Measurements from ENCODE around the gene FEM1C. TPM values are rescaled to one million over a fixed set of nuclear protein-coding genes. Genes with fewer than 3 reads are reported as not detected.

The FEM1C gene
- total RNA-seq, 2 donors from 2014 or later, result 4.9 to 11.9 TPM

DNA sequence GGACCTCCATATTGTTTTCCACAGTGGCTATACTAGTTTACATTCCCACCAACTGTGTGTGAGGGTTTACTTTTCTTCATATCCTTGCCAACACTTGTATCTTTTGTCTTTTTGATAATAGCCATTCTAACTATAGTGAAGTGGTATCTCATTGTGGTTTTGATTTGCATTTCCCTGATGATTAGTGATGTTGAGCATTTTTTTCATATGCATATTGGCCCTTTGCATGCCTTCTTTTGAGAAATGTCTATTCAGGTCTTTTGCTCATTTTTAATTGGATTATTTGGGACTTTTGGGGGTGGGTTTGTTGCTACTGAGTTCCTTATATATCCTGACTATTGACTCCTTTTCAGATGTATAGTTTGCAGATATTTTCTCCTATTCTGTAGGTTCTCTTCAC lies 44.4 kb downstream of the FEM1C start:
- no peak for TF ChIP-seq POLR2A (IDR thresholded peaks at IDR 0.05)
- TF ChIP-seq, protein P1, sequence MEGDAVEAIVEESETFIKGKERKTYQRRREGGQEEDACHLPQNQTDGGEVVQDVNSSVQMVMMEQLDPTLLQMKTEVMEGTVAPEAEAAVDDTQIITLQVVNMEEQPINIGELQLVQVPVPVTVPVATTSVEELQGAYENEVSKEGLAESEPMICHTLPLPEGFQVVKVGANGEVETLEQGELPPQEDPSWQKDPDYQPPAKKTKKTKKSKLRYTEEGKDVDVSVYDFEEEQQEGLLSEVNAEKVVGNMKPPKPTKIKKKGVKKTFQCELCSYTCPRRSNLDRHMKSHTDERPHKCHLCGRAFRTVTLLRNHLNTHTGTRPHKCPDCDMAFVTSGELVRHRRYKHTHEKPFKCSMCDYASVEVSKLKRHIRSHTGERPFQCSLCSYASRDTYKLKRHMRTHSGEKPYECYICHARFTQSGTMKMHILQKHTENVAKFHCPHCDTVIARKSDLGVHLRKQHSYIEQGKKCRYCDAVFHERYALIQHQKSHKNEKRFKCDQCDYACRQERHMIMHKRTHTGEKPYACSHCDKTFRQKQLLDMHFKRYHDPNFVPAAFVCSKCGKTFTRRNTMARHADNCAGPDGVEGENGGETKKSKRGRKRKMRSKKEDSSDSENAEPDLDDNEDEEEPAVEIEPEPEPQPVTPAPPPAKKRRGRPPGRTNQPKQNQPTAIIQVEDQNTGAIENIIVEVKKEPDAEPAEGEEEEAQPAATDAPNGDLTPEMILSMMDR (IDR thresholded peaks at IDR 0.05), result no peak
- Histone ChIP-seq H3K9me3 (no peaks in the 10 kb centered on the region), H3K36me3 (replicated peaks in 1 of 2; ENCODE audit: insufficient read depth in 1 of 2, low read depth in 2 of 2) (no peaks in the 10 kb centered on the region), H3K27me3 (no peaks in the 10 kb centered on the region), H3K4me1 (no peaks in the 10 kb centered on the region), H3K27ac (no peak overlapping the region), H3K4me3 (no peak overlapping the region)
- no peak for ATAC-seq
- DNase-seq, result no peak
- intact Hi-C loops (cut with DNase I), result no loop called here

DNA sequence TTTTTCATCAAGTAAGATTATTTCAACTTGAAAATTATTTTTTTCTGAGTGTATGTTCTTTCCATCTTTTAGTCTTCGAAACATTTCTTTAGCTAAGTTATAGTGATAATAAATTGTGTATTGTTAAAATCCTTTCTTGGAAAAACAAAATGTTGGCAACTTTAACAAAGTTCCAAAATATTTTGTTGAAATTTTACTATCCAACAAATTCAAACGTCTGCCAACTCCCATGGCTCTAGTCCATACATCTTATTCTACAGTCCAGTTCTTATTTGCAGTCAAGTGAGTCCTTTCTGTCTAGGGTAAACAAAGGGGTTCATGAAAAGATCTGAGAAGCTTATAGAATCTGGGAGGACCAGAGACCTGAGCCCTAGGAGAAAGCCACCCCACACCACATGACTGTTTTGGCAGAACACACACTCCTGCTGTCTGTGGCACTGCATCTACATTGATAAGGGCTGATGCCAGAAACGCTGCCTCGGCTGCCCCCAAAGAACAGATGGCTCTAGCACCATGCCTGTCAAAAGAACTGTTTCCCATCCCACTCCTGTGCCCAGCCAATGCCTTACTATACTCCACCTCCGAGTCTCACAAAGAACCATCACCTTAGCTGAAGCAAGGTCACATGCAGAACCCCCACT lies 47.5 kb downstream of the FEM1C start:
- DNase-seq (no peak), ATAC-seq (no peak)
- H3K4me1 ChIP-seq, result no peaks in the 10 kb centered on the region
- no peaks in the 10 kb centered on the region for H3K9me3 ChIP-seq
- no peaks in the 10 kb centered on the region for H3K27me3 ChIP-seq
- no peaks in the 10 kb centered on the region for H3K36me3 ChIP-seq (replicated peaks in 1 of 2; ENCODE audit: insufficient read depth in 1 of 2, low read depth in 2 of 2)
- 61 to 66% methylated on average over 5 of the region's 5 CpGs for WGBS, 2 donors
- intact Hi-C loops (cut with DNase I), result no loop called here
- H3K27ac ChIP-seq, result no peak overlapping the region
- no peak for TF ChIP-seq POLR2A (IDR thresholded peaks at IDR 0.05)
- TF ChIP-seq, protein P1 (IDR thresholded peaks at IDR 0.05), result no peak
- no peak overlapping the region for H3K4me3 ChIP-seq

DNA sequence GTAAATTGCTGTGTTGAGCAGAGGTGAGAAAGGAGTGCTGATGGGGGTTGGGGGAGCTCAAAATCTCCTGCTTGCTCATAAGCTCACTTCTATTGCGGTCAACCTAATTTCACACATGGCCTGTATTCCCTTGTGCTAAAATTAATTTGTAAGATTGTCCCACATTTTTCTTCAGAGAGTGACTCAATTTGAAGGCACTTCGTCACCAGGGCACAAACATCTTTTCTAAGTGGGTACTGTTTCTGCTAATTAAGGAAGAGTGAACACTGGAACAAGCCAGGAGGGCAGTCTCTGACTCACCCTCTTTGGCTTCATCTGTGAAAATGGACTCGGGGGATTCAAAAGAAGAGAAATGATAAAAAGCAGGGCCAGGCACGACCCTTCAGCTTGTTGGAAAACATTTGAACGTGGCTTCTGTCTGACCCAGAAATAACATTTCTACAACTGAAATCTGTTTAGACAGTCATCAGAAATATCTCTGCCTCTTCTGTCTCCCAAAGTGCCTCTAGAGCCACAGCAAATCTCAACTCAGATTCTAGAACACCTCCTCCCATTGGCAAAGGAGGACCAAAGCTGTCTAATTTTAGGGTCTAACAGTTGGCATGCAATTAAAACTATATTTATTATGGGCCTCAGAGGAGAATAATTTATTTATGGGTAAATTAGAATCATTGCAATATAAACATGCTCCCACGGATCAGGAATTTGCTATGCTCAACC lies 49.8 kb downstream of the FEM1C start:
- H3K27ac ChIP-seq, result no peak overlapping the region
- no peaks in the 10 kb centered on the region for H3K36me3 ChIP-seq (replicated peaks in 1 of 2; ENCODE audit: insufficient read depth in 1 of 2, low read depth in 2 of 2)
- ATAC-seq (no peak), DNase-seq (no peak)
- H3K27me3 ChIP-seq, result no peaks in the 10 kb centered on the region
- no peaks in the 10 kb centered on the region for H3K9me3 ChIP-seq
- H3K4me1 ChIP-seq, result no peaks in the 10 kb centered on the region
- WGBS, 2 donors, result 76 to 82% methylated on average over 6 of the region's 6 CpGs
- no peak overlapping the region for H3K4me3 ChIP-seq
- intact Hi-C loops (cut with DNase I), result no loop called here
- TF ChIP-seq, protein P1 (IDR thresholded peaks at IDR 0.05), result no peak
- TF ChIP-seq POLR2A (IDR thresholded peaks at IDR 0.05), result no peak

DNA sequence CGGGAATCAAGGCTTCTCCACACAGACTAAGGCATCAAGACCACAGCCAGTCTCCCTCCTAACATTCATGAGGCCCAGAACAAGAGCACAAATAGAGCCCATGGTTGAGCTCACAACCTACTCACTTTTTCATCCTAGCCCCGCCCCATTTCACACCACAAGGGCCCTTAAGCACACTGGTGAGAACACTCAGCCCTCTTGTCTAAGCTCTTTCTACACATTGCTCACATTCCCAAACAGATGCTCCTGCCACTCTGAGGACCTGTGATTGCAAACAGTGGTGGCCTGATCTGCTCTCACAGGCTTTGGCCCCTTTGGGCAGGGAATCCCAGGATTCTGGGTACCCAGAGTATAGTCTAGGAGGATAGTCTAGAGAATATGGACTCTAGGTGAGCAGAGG lies 54.0 kb downstream of the FEM1C start:
- no peak for DNase-seq
- no peak overlapping the region for H3K4me3 ChIP-seq
- TF ChIP-seq, protein P1 (IDR thresholded peaks at IDR 0.05), result no peak
- TF ChIP-seq POLR2A (IDR thresholded peaks at IDR 0.05), result no peak
- WGBS, 2 donors, result 97% methylated on average over 2 of the region's 2 CpGs
- H3K9me3 ChIP-seq, result no peaks in the 10 kb centered on the region
- no peaks in the 10 kb centered on the region for H3K27me3 ChIP-seq
- intact Hi-C loops (cut with DNase I), result no loop called here
- no peaks in the 10 kb centered on the region for H3K36me3 ChIP-seq (replicated peaks in 1 of 2; ENCODE audit: insufficient read depth in 1 of 2, low read depth in 2 of 2)
- H3K4me1 ChIP-seq, result peaks cover 4% of the 10 kb centered on the region
- ATAC-seq, result no peak
- no peak overlapping the region for H3K27ac ChIP-seq

DNA sequence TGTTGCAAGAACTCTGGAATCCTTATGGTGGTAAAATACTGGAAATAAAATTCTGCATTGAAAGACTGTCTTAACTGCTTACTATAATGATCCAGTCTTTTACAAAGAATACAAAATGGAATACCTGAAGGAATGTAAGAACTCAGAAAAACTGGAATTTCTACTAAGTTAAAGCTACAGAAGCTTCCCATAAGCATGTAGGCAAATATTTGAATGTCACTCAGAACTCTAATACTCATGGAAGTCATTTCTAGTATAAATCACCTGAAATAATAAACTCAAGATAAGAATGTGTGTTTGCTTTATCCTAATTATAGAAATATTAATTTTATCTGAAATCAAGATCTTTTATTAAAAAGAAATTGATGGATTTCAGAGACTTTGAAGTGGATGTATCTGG lies 54.8 kb downstream of the FEM1C start:
- Histone ChIP-seq H3K27me3 (no peaks in the 10 kb centered on the region), H3K36me3 (replicated peaks in 1 of 2; ENCODE audit: insufficient read depth in 1 of 2, low read depth in 2 of 2) (no peaks in the 10 kb centered on the region), H3K4me1 (peaks cover 4% of the 10 kb centered on the region), H3K9me3 (no peaks in the 10 kb centered on the region), H3K4me3 (no peak overlapping the region), H3K27ac (no peak overlapping the region)
- TF ChIP-seq, protein P1 (IDR thresholded peaks at IDR 0.05), result no peak
- no peak for TF ChIP-seq POLR2A (IDR thresholded peaks at IDR 0.05)
- intact Hi-C loops (cut with DNase I), result no loop called here
- ATAC-seq (no peak), DNase-seq (no peak)
